ENCODE measurements around the gene RAB37. TPM values are rescaled to one million over a fixed set of nuclear protein-coding genes. Genes with fewer than 3 reads are reported as not detected.
A peak's percentile ranks its signal among the peaks of the same experiment; 100 is the strongest.

The RAB37 gene
- total and polyA plus RNA-seq, 2 of the 13 experiments (the other 11 are each of a cell fraction or from before 2014, with no cell fraction given): 0.91 to 3.7 TPM

GRCh38 chr17:74736513-74737298 lies at the start of gene RAB37 (continued):
- TF ChIP-seq SOX13 (IDR thresholded peaks at IDR 0.05) (peak; percentile 41), SOX13 (CRISPR knock-in tag; conservative IDR thresholded peaks at IDR 0.05 in 1 of 2, IDR thresholded peaks at IDR 0.05 in 1 of 2) (peak in 1 of 2 experiments; percentile 71; a peak in 2 of 4 replicates), CAMTA2 (CRISPR knock-in tag; IDR thresholded peaks at IDR 0.05; ENCODE audit: borderline replicate concordance) (no peak; the same call in 1 of the 2 replicates), ZNF101 (CRISPR knock-in tag; IDR thresholded peaks at IDR 0.05; ENCODE audit: borderline replicate concordance, low read depth) (no peak), HDAC2 (CRISPR knock-in tag; IDR thresholded peaks at IDR 0.05) (peak; percentile 89), GTF3A (CRISPR knock-in tag; conservative IDR thresholded peaks at IDR 0.05) (no peak; the same call in 1 of the 2 replicates), BRF2 (CRISPR knock-in tag; IDR thresholded peaks at IDR 0.05) (peak; percentile 88; the same call in 1 of the 2 replicates), NCOA2 (CRISPR knock-in tag; IDR thresholded peaks at IDR 0.05) (peak; percentile 83), SATB2 (CRISPR knock-in tag; IDR thresholded peaks at IDR 0.05) (no peak), ZNF496 (CRISPR knock-in tag; IDR thresholded peaks at IDR 0.05; ENCODE audit: insufficient replicate concordance) (no peak), MTF1 (CRISPR knock-in tag; IDR thresholded peaks at IDR 0.05) (no peak), KLF9 (CRISPR knock-in tag; IDR thresholded peaks at IDR 0.05; ENCODE audit: low read depth) (no peak), FIP1L1 (IDR thresholded peaks at IDR 0.05; ENCODE audit: borderline replicate concordance, insufficient read depth, low read depth, low read length) (peak; percentile 69; the same call in 1 of the 2 replicates), EZH2 (conservative IDR thresholded peaks at IDR 0.05; ENCODE audit: low read depth, low read length) (no peak), ZSCAN30 (CRISPR knock-in tag; IDR thresholded peaks at IDR 0.05) (no peak), BHLHE40 (IDR thresholded peaks at IDR 0.05; ENCODE audit: low read length) (peak; percentile 92), RBM22 (optimal IDR thresholded peaks at IDR 0.05; ENCODE audit: low read length) (no peak), ZNF256 (CRISPR knock-in tag; conservative IDR thresholded peaks at IDR 0.05) (no peak), TEAD2 (CRISPR knock-in tag; IDR thresholded peaks at IDR 0.05) (no peak), ZNF343 (CRISPR knock-in tag; IDR thresholded peaks at IDR 0.05) (peak; percentile 64; the same call in 1 of the 2 replicates), ZNF543 (CRISPR knock-in tag; IDR thresholded peaks at IDR 0.05) (peak; percentile 88), NR1H2 (CRISPR knock-in tag; IDR thresholded peaks at IDR 0.05; ENCODE audit: borderline replicate concordance, low read depth) (no peak), ZNF274 (CRISPR knock-in tag; IDR thresholded peaks at IDR 0.05) (peak; percentile 95), YEATS2 (CRISPR knock-in tag; IDR thresholded peaks at IDR 0.05; ENCODE audit: borderline replicate concordance) (peak; percentile 49; the same call in 1 of the 2 replicates)
- TF ChIP-seq, protein P1, sequence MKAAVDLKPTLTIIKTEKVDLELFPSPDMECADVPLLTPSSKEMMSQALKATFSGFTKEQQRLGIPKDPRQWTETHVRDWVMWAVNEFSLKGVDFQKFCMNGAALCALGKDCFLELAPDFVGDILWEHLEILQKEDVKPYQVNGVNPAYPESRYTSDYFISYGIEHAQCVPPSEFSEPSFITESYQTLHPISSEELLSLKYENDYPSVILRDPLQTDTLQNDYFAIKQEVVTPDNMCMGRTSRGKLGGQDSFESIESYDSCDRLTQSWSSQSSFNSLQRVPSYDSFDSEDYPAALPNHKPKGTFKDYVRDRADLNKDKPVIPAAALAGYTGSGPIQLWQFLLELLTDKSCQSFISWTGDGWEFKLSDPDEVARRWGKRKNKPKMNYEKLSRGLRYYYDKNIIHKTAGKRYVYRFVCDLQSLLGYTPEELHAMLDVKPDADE (CRISPR knock-in tag; IDR thresholded peaks at IDR 0.05): no peak
- TF ChIP-seq, protein P2, sequence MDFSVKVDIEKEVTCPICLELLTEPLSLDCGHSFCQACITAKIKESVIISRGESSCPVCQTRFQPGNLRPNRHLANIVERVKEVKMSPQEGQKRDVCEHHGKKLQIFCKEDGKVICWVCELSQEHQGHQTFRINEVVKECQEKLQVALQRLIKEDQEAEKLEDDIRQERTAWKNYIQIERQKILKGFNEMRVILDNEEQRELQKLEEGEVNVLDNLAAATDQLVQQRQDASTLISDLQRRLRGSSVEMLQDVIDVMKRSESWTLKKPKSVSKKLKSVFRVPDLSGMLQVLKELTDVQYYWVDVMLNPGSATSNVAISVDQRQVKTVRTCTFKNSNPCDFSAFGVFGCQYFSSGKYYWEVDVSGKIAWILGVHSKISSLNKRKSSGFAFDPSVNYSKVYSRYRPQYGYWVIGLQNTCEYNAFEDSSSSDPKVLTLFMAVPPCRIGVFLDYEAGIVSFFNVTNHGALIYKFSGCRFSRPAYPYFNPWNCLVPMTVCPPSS (IDR thresholded peaks at IDR 0.05): no peak
- TF ChIP-seq, protein P3, sequence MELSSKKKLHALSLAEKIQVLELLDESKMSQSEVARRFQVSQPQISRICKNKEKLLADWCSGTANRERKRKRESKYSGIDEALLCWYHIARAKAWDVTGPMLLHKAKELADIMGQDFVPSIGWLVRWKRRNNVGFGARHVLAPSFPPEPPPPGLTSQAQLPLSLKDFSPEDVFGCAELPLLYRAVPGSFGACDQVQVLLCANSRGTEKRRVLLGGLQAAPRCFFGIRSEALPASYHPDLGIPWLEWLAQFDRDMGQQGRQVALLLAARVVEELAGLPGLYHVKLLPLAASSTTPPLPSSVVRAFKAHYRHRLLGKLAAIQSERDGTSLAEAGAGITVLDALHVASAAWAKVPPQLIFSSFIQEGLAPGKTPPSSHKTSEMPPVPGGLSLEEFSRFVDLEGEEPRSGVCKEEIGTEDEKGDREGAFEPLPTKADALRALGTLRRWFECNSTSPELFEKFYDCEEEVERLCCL (CRISPR knock-in tag; IDR thresholded peaks at IDR 0.05; ENCODE audit: borderline replicate concordance): no peak

All from HepG2 (cell line).